Measurements from ENCODE around the gene GOLGA3. TPM values are rescaled to one million over a fixed set of nuclear protein-coding genes. Genes with fewer than 3 reads are reported as not detected.
"Not testable (repeated sequence)": the region's sequence is repeated elsewhere in the genome, so short reads cannot be mapped to it uniquely, and the experiment has no call there.

GOLGA3 gene
- total RNA-seq, 1 donor from 2014 or later = 148 TPM

DNA sequence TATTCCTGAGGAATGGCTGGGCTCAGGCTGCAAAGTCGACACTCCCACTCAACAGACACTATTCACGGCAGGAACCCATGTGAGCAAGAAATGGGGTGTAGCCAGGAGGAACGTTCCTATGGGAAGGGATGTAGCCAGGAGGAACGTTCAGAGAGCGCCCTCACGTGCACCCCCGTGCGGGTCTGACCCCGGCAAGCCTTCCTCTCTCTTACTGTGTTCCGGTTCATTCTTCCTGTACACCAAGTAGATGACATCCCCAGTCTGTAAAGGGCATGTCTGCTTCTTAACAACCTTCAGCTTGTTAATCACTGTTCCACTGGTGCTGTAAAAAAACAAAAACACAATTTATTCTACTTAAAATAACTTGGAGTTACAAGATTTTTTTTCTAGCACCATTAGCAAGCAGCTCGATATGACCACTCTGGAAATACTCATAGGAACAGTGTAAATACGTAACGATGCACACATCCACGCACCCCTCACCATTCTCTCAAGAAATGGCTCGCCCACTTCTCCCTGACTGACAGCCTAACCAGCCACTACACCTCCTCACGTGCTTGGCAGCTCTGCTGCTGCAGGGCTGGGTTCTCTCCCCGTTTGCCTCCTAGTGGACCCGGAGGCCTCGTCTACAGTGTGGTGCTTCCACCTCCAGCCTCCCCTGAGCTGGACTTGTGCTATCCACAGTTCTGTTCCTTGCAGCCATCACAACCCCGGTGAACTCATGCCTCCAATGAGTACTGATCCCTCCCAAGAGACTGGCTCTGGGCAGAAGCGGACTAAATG, 43.6 kb upstream of the GOLGA3 start:
- no peak for DNase-seq (ENCODE audit: low spot score)
- H3K27me3 Mint-ChIP-seq (ENCODE audit: low read depth) = no peaks in the 10 kb centered on the region
- H3K4me1 Mint-ChIP-seq (ENCODE audit: low read depth) = peaks cover under 1% of the 10 kb centered on the region
- H3K4me3 Mint-ChIP-seq (ENCODE audit: unreplicated experiment) = no peak overlapping the region
- peak overlapping the region; percentile 13 for H3K27ac Mint-ChIP-seq (ENCODE audit: unreplicated experiment)
- H3K9me3 Mint-ChIP-seq (ENCODE audit: low read depth) = no peaks in the 10 kb centered on the region
- TF ChIP-seq CTCF (IDR thresholded peaks at IDR 0.05) = no peak
- H3K36me3 Mint-ChIP-seq (ENCODE audit: low read depth) = peaks cover 40% of the 10 kb centered on the region

DNA sequence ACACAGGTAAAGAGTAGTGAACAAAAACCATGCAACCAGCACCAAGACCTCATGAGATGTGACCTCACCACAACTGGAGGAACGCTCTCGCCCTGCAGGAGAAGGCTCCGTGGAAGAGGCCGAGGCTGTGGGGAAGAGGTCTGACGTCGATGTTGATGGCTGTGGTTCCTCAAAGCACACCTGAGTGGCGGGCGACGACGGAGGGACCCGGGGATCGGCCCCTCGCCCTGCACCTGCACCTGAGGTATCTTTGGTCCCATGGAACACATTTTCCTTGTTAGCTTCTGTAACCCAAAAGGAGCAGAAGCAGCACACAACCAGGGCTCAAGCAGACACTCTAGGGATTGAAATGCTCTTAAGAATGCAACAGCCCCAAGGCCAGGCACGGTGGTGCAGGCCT, 40.9 kb upstream of the GOLGA3 start:
- H3K36me3 Mint-ChIP-seq (ENCODE audit: low read depth) = peaks cover 39% of the 10 kb centered on the region
- no peak overlapping the region for H3K27ac Mint-ChIP-seq (ENCODE audit: unreplicated experiment)
- no peak for DNase-seq (ENCODE audit: low spot score)
- TF ChIP-seq CTCF (IDR thresholded peaks at IDR 0.05) = no peak
- no peaks in the 10 kb centered on the region for H3K9me3 Mint-ChIP-seq (ENCODE audit: low read depth)
- H3K4me3 Mint-ChIP-seq (ENCODE audit: unreplicated experiment) = no peak overlapping the region
- peaks cover 11% of the 10 kb centered on the region for H3K4me1 Mint-ChIP-seq (ENCODE audit: low read depth)
- no peaks in the 10 kb centered on the region for H3K27me3 Mint-ChIP-seq (ENCODE audit: low read depth)

DNA sequence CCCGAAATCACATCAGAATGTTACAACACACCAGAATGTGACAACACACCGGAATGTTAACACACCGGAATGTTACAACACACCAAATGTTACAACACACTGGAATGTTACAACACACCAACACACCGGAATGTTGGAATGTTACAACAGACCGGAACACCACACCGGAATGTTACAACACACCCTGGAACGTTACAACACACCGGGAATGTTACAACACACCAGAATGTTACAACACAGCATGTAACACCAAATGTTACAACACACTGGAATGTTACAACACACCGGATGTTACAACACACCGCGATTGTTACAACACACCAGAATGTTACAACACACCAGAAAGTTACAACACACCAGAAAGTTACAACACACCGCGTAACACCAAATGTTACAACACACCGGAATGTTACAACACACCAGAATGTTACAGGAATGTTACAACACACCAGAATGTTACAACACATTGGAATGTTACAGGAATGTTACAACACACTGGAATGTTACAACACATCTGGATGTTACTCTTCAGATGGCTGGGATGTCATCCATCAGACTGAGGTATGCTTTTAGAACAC, 37.7 kb upstream of the GOLGA3 start:
- no peak for DNase-seq (ENCODE audit: low spot score)
- peaks cover 28% of the 10 kb centered on the region for H3K36me3 Mint-ChIP-seq (ENCODE audit: low read depth)
- TF ChIP-seq CTCF (IDR thresholded peaks at IDR 0.05) = no peak
- no peaks in the 10 kb centered on the region for H3K27me3 Mint-ChIP-seq (ENCODE audit: low read depth)
- peaks cover 11% of the 10 kb centered on the region for H3K4me1 Mint-ChIP-seq (ENCODE audit: low read depth)
- H3K9me3 Mint-ChIP-seq (ENCODE audit: low read depth) = no peaks in the 10 kb centered on the region
- H3K4me3 Mint-ChIP-seq (ENCODE audit: unreplicated experiment) = no peak overlapping the region
- peak overlapping the region; percentile 67 for H3K27ac Mint-ChIP-seq (ENCODE audit: unreplicated experiment)

- peaks cover 4% of the 10 kb centered on the region for H3K4me1 Mint-ChIP-seq (ENCODE audit: low read depth)
- no peak for TF ChIP-seq CTCF (IDR thresholded peaks at IDR 0.05)
- H3K4me3 Mint-ChIP-seq (ENCODE audit: unreplicated experiment) = no peak overlapping the region
- no peak for DNase-seq (ENCODE audit: low spot score)
- H3K27me3 Mint-ChIP-seq (ENCODE audit: low read depth) = no peaks in the 10 kb centered on the region
- H3K36me3 Mint-ChIP-seq (ENCODE audit: low read depth) = peaks cover 30% of the 10 kb centered on the region
- no peak overlapping the region for H3K27ac Mint-ChIP-seq (ENCODE audit: unreplicated experiment)
- H3K9me3 Mint-ChIP-seq (ENCODE audit: low read depth) = no peaks in the 10 kb centered on the region
Measured at GRCh38 chr12:132861558-132861957, 32.9 kb upstream of the GOLGA3 start.

DNA sequence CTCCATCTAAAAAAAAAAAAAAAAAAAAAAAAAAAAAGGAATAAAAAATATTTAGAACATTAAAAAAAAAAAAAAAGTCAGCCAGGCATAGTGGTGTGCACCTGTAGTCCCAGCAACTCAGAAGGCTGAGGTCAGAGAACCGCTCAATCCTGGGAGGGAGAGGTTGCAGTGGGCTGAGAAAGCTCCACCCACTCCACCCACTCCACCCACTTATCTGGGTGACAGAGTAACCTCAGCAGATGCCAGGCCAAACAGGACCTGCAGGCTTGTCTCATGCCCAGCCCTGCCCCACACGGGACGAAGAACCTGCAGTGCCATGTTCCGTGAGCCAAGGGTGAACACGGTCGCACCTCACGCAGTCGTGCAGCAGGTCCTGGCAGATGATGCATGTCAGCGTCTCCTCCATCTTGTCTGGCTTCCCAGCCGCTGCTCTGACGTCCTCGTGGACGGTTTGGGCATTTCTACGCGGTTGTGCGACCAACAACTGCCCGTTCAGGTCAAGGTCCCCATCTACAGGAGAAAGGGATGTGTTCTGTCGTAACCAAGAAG, 30.1 kb upstream of the GOLGA3 start:
- no peaks in the 10 kb centered on the region for H3K4me1 Mint-ChIP-seq (ENCODE audit: low read depth)
- H3K27me3 Mint-ChIP-seq (ENCODE audit: low read depth) = no peaks in the 10 kb centered on the region
- no peaks in the 10 kb centered on the region for H3K9me3 Mint-ChIP-seq (ENCODE audit: low read depth)
- H3K27ac Mint-ChIP-seq (ENCODE audit: unreplicated experiment) = no peak overlapping the region
- DNase-seq (ENCODE audit: low spot score) = no peak
- TF ChIP-seq CTCF (IDR thresholded peaks at IDR 0.05) = no peak
- H3K4me3 Mint-ChIP-seq (ENCODE audit: unreplicated experiment) = no peak overlapping the region
- H3K36me3 Mint-ChIP-seq (ENCODE audit: low read depth) = peaks cover 39% of the 10 kb centered on the region

DNA sequence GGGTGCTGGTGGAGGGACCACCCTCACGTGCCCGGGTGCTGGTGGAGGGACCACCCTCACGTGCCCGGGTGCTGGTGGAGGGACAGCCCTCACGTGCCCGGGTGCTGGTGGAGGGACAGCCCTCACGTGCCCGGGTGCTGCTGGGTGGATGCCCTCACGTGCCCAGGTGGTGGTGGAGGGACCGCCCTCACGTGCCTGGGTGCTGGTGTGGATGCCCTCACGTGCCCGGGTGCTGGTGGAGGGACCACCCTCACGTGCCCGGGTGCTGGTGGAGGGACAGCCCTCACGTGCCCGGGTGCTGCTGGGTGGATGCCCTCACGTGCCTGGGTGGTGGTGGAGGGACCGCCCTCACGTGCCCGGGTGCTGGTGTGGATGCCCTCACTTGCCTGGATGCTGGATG, 28.4 kb upstream of the GOLGA3 start:
- not testable (repeated sequence) for H3K27me3 Mint-ChIP-seq (ENCODE audit: low read depth); H3K4me3 Mint-ChIP-seq (ENCODE audit: unreplicated experiment); H3K9me3 Mint-ChIP-seq (ENCODE audit: low read depth); DNase-seq (ENCODE audit: low spot score); H3K4me1 Mint-ChIP-seq (ENCODE audit: low read depth); H3K27ac Mint-ChIP-seq (ENCODE audit: unreplicated experiment)
- H3K36me3 Mint-ChIP-seq (ENCODE audit: low read depth) = peaks cover 47% of the 10 kb centered on the region

Data from chondrocyte (in vitro differentiated cells).